ENCODE data around the gene SLC2A6.
"Not testable (repeated sequence)": the region's sequence is repeated elsewhere in the genome, so short reads cannot be mapped to it uniquely, and the experiment has no call there.

SLC2A6 gene

GRCh38 chr9:133456409-133456808 is 22.5 kb downstream of the SLC2A6 start:
- ChIA-PET POLR2A (no interaction called here), CTCF (no interaction called here)
- no peak for DNase-seq (ENCODE audit: low read depth, low spot score)
- H3K4me3 ChIP-seq (ENCODE audit: low read depth, low read length), result no peak overlapping the region
- TF ChIP-seq, protein P1, sequence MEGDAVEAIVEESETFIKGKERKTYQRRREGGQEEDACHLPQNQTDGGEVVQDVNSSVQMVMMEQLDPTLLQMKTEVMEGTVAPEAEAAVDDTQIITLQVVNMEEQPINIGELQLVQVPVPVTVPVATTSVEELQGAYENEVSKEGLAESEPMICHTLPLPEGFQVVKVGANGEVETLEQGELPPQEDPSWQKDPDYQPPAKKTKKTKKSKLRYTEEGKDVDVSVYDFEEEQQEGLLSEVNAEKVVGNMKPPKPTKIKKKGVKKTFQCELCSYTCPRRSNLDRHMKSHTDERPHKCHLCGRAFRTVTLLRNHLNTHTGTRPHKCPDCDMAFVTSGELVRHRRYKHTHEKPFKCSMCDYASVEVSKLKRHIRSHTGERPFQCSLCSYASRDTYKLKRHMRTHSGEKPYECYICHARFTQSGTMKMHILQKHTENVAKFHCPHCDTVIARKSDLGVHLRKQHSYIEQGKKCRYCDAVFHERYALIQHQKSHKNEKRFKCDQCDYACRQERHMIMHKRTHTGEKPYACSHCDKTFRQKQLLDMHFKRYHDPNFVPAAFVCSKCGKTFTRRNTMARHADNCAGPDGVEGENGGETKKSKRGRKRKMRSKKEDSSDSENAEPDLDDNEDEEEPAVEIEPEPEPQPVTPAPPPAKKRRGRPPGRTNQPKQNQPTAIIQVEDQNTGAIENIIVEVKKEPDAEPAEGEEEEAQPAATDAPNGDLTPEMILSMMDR (IDR thresholded peaks at IDR 0.05; ENCODE audit: insufficient read depth, low read length, missing control alignments), result peak; percentile 11

DNA sequence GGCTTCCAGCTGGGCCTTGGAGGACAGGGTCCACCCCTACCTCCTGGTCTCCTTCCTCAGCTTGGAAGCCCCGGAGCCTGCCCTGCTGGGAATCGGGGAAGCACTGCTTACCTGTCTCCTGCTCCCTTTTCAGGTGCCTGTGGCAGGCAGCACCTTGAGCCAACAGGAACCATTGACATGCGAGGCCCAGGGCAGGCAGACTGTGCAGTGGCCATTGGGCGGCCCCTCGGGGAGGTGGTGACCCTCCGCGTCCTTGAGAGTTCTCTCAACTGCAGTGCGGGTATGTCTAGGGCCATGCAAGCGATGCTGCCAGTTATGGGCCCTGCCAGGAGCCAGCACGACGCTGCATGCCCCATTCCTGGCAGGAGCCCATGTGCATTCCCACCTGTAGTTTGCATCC is 23.0 kb downstream of the SLC2A6 start:
- no peak for DNase-seq (ENCODE audit: low read depth, low spot score)
- no peak overlapping the region for H3K4me3 ChIP-seq (ENCODE audit: low read depth, low read length)
- TF ChIP-seq, protein P1 (IDR thresholded peaks at IDR 0.05; ENCODE audit: insufficient read depth, low read length, missing control alignments), result no peak
- CTCF ChIA-PET, result no interaction called here
- POLR2A ChIA-PET, result no interaction called here

GRCh38 chr9:133454943-133455673 is 23.8 kb downstream of the SLC2A6 start:
- DNase-seq (ENCODE audit: low read depth, low spot score), result no peak
- ChIA-PET CTCF (no interaction called here), POLR2A (no interaction called here)
- TF ChIP-seq, protein P1 (IDR thresholded peaks at IDR 0.05; ENCODE audit: insufficient read depth, low read length, missing control alignments), result no peak
- no peak overlapping the region for H3K4me3 ChIP-seq (ENCODE audit: low read depth, low read length)

DNA sequence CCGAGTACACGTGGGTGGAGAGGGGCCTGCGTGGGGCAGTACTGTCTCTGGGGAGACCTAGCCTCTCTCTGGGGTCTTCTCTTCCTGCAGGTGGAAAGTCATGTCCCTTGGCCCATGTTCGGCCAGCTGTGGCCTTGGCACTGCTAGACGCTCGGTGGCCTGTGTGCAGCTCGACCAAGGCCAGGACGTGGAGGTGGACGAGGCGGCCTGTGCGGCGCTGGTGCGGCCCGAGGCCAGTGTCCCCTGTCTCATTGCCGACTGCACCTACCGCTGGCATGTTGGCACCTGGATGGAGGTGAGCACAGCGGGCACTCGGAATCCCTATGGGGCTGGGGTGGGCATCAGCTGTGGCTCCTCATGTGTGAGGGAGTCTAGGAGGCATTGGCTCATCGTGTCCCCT is 24.6 kb downstream of the SLC2A6 start:
- TF ChIP-seq, protein P1 (IDR thresholded peaks at IDR 0.05; ENCODE audit: insufficient read depth, low read length, missing control alignments), result no peak
- ChIA-PET POLR2A (interaction anchor here (0.6 kb wide), 1 partner anchor 106 kb away, joined by 3 read pairs; the partner anchor contains the start of genes MED22 and RPL7A), CTCF (no interaction called here)
- no peak overlapping the region for H3K4me3 ChIP-seq (ENCODE audit: low read depth, low read length)
- DNase-seq (ENCODE audit: low read depth, low spot score), result no peak

DNA sequence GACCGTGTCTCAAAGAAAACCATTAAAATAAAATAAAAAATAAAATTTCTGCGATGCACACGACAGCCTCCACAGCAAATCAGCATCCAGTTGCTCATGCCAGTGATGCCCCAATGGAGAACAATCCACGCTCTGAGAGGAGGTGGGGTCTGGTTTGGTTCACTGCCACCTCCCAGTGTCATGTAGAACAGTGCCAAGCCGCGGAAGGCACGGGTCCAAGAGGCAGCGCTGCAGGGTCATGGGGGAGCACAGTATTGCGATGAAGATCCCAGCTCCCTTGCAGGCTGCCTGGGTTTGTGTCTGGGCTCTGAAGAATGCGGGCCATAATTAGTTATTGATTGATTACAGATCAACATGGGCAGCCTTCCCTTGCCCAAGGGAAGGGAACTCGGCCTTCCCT is 25.2 kb downstream of the SLC2A6 start:
- POLR2A ChIA-PET, result interaction anchor here (0.6 kb wide), 1 partner anchor 106 kb away, joined by 3 read pairs; the partner anchor contains the start of genes MED22 and RPL7A
- DNase-seq (ENCODE audit: low read depth, low spot score), result no peak
- TF ChIP-seq, protein P1 (IDR thresholded peaks at IDR 0.05; ENCODE audit: insufficient read depth, low read length, missing control alignments), result no peak
- H3K4me3 ChIP-seq (ENCODE audit: low read depth, low read length), result no peak overlapping the region
- CTCF ChIA-PET, result no interaction called here

DNA sequence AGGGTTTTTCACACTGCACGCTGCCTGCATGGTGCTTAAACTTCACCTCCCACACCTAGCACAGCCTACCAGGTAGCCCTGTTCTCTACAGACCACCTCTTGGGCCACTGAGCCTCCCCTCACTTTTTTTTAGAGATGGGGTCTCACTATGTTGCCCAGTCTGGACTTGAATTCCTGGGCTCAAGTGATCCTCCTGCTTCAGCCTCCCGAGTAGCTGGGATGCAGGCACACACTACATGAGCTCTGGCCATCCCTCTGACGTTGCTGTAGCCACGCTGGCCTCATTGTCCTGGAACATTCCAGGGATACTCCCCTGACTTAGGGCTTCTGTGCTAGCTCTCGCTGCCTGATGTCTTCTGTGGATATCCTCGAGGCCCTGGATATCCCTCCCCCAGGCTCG is 26.3 kb downstream of the SLC2A6 start:
- TF ChIP-seq, protein P1 (IDR thresholded peaks at IDR 0.05; ENCODE audit: insufficient read depth, low read length, missing control alignments), result no peak
- no peak overlapping the region for H3K4me3 ChIP-seq (ENCODE audit: low read depth, low read length)
- POLR2A ChIA-PET, result no interaction called here
- DNase-seq (ENCODE audit: low read depth, low spot score), result no peak
- CTCF ChIA-PET, result no interaction called here

DNA sequence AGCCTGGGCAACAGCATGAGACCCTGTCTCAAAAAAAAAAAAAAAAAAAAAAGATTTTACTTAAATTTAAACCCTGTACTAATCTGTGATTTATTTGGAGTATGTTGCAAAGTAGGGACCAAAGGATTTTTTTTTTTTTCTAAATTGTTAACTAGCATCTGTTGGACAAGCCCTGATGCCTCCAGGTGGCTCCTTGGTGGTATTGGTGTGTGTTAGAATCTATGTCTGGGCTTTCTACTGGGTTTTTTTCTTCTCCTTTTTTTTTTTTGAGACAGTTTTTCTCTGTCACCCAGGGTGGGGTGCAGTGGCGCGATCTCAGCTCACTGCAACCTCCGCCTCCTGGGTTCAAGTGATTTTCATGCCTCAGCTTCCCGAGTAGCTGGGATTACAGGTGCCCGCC is 27.0 kb downstream of the SLC2A6 start:
- POLR2A ChIA-PET; DNase-seq (ENCODE audit: low read depth, low spot score): not testable (repeated sequence)

More for the DNA sequence above, 27.0 kb downstream of the SLC2A6 start:
- CTCF ChIA-PET; H3K4me3 ChIP-seq (ENCODE audit: low read depth, low read length): not testable (repeated sequence)
